ENCODE measurements around the gene ABCC3.
A peak's percentile ranks its signal among the peaks of the same experiment; 100 is the strongest.
"Not testable (repeated sequence)": the region's sequence is repeated elsewhere in the genome, so short reads cannot be mapped to it uniquely, and the experiment has no call there.

Gene ABCC3

GRCh38 chr17:50715471-50715870 is 80.8 kb downstream of the ABCC3 start:
- no peak for DNase-seq

- peak; percentile 95 for DNase-seq
These were observed 84.7 kb downstream of the ABCC3 start, which contains the start of gene LUC7L3 for GRCh38 chr17:50719144-50719923. Gene LUC7L3 (plus strand): TSS chr17:50719603. CDS start chr17:50719733, 130 bp downstream.

- no peak for DNase-seq
These were observed 85.5 kb downstream of the ABCC3 start for GRCh38 chr17:50719924-50720794.

- no peak for DNase-seq
These were observed 86.7 kb downstream of the ABCC3 start for GRCh38 chr17:50721194-50722010.

- DNase-seq: no peak
These were observed 88.1 kb downstream of the ABCC3 start for GRCh38 chr17:50722746-50723145.

GRCh38 chr17:50724622-50725021 is 89.9 kb downstream of the ABCC3 start:
- DNase-seq: not testable (repeated sequence)

- no peak for DNase-seq
These were observed 91.3 kb downstream of the ABCC3 start for GRCh38 chr17:50725769-50726655.

- DNase-seq: no peak
These were observed 93.4 kb downstream of the ABCC3 start for GRCh38 chr17:50728112-50728429.

GRCh38 chr17:50728881-50729765 is 94.4 kb downstream of the ABCC3 start:
- DNase-seq: no peak

GRCh38 chr17:50731575-50732460 is 97.1 kb downstream of the ABCC3 start:
- DNase-seq: no peak

GRCh38 chr17:50735287-50735686 is 100.6 kb downstream of the ABCC3 start:
- no peak for DNase-seq

- peak; percentile 30 for DNase-seq
These were observed 102.5 kb downstream of the ABCC3 start for GRCh38 chr17:50737118-50737698.

GRCh38 chr17:50739098-50739497 is 104.4 kb downstream of the ABCC3 start:
- DNase-seq: no peak
